T47D (cell line): ENCODE data around the gene AKNA.

Experiments
- DNase-seq, 2 experiments: peaks; one replicate each; pipeline versions ENCODE4 v3.0.0 to v3.0.0-alpha.2; 2011 to 2012; ENCODE audit warnings: low read depth in 1 of 2, low spot score in 1 of 2
- JUND ChIP-seq: IDR thresholded peaks from 2 replicates; pipeline ENCODE4 v1.6.1; 2012; ENCODE audit warnings: low read depth
- in situ Hi-C: cut with HindIII; loops from 2 replicates; pipeline ENCODE4 v1.10.0; 2016; ENCODE audit warnings: low sequenced_read_pairs, low pct_unique_long_range_greater_than_20kb

Gene AKNA

DNA sequence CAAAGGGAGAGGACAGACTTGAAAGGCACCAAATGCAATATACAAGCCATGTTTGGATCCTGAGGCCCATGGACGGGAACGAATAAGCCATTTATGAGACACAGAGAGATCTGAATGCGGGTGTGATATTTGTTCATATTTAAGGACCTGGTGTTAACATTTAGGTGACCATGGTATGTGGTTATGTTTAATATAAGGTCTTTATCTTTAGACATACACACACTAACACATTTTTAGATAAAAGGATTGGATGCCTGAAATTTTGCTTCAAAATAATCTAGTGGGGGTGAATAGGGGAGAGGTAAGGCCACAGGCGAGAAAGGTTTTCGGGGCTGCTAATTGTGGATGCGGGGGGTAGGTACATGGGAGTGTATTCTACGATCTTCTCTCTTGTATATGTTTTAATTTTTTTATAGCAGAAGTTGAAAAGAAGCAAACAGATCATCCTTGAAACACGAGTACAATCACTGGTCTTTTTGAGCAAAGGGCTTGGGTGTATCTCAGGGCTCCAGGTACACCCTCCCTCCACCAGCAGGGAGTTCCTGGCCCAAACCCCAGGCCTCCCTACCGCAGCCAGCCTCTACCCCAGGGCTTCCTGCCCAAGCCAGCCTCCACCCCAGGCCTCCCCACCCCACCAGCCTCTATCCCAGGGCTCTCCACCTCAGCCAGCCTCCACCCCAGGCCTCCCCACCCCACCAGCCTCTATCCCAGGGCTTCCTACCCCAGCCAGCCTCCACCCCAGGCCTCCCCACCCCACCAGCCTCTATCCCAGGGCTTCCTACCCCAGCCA is 12.2 kb downstream of the AKNA start:
- in situ Hi-C loops: no loop called here
- no peak for TF ChIP-seq JUND
- DNase-seq: no peak

- in situ Hi-C loops: no loop called here
- DNase-seq: no peak
- no peak for TF ChIP-seq JUND
Measured at GRCh38 chr9:114374936-114375335, 12.8 kb downstream of the AKNA start.

DNA sequence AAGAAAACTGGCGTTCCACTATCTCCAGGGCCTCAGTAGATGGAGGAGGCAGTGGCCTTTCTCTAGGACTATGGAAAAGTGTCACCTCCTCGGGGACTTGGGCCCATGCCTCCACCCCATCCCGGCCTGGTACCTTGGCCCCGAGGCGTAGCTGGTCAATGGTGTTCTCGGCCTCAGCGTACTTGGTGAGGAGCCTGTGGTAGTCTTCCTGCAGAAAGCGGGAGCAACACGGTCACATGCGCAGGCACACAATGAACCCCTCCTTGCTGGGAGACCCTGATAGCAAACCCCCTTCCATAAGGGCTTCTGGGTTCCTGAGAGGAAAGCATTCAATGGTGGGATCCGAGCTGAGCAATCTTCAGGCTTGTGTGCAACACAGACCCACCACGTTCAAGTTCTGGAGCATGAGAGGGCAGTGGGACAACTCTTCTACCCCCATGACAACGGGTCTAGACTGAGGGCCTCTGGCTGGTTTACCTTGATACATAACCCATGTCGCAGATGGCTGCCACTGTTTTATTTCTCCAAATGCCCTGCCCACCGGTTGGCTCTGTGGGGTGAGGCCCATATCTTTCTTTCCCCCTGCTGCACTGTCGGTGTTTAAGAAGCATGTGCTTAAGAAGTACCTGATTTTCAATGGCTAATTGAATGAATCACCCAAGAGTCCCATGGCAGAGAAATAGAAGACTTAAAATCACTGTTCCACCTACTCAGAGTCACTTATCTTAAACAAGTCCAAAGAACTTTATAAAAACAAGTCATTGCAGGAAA is 13.6 kb downstream of the AKNA start:
- no peak for TF ChIP-seq JUND
- in situ Hi-C loops: no loop called here
- no peak for DNase-seq

DNA sequence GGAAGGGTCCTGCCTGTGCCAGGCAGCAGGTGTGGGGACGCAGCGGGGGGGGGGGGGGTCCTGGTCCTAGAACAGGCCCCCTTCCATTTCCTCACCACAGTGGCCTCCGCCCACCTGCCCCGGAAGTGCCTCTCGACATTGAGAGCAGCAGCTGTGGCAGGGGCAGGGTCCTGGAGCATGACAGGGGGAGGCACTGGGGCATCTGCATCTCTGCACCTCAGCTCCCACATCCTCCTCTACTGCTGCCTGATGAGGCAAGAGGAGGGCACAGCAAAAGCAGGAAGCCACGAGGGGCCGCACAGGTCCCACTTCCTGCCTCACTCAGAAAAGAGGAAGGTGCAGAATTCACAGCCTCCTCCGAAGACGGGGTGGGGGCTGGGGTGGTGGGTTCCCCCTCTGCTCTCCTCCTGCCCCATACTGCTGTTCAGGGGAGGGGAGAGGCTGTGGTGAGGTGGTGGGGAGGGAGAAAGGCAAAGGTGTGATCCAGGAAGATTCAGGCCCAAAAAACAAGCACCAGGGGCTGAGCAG is 14.8 kb downstream of the AKNA start:
- in situ Hi-C loops: no loop called here
- DNase-seq: no peak
- no peak for TF ChIP-seq JUND

- in situ Hi-C loops: no loop called here
- no peak for DNase-seq
- no peak for TF ChIP-seq JUND
Measured at GRCh38 chr9:114371973-114372917, 15.5 kb downstream of the AKNA start.

GRCh38 chr9:114371343-114371944 is 16.3 kb downstream of the AKNA start:
- no peak for TF ChIP-seq JUND
- DNase-seq: no peak
- in situ Hi-C loops: no loop called here

DNA sequence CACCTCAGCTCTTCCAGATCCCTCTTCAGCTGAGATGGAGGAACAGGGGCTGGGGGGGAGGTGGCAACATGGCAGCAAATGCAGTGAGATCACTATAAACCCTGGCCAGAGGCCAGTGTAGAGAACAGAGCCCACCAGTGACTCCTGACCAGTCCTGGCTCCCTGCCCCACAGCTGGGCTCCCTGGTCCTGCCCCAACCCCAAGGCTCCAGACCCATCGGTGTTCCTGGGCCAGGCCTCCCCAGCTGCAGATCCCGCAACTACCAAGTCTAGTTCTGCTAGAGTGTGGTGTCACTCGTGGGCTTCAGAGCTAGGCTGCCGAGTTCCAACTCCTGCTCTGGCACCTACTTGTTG is 16.8 kb downstream of the AKNA start:
- in situ Hi-C loops: no loop called here
- TF ChIP-seq JUND: no peak
- DNase-seq: no peak

GRCh38 chr9:114370251-114370967 is 17.4 kb downstream of the AKNA start:
- no peak for DNase-seq
- in situ Hi-C loops: no loop called here

GRCh38 chr9:114369216-114370130 is 18.3 kb downstream of the AKNA start:
- DNase-seq: no peak
- no peak for TF ChIP-seq JUND
- in situ Hi-C loops: no loop called here

More at GRCh38 chr9:114370251-114370967, 17.4 kb downstream of the AKNA start:
- no peak for TF ChIP-seq JUND

- no peak for TF ChIP-seq JUND
- in situ Hi-C loops: no loop called here
- no peak for DNase-seq
Measured at GRCh38 chr9:114367772-114368569, 19.8 kb downstream of the AKNA start.
